Stomach (tissue), 4 donors: ENCODE data around the gene B3GNT3.

Experiments used
- CTCF ChIP-seq, 7 experiments: fragments of 450-650 bp in 4 of 7; fragments of 200-600 bp in 3 of 7; sonication (generic) in 3 of 7; IDR thresholded peaks; one replicate each; pipeline ENCODE4 v1.5.1; 2016 to 2019; ENCODE audit warnings: antibody characterized with exemption in 7 of 7, control low read depth in 2 of 7, mild to moderate bottlenecking in 1 of 7
- EP300 ChIP-seq: sonication (generic); formaldehyde crosslinking; IDR thresholded peaks from one replicate; pipeline ENCODE4 v1.6.1; 2017; ENCODE audit warnings: antibody characterized with exemption
- POLR2A ChIP-seq, 4 donors: fragments of 450-650 bp; IDR thresholded peaks; one replicate each; pipeline ENCODE4 v1.6.1; 2016; ENCODE audit warnings: antibody characterized with exemption in 4 of 4, control low read depth in 2 of 4, mild to moderate bottlenecking in 1 of 4, moderate library complexity in 1 of 4
- POLR2AphosphoS5 ChIP-seq, 3 donors: sonication (generic); formaldehyde crosslinking; IDR thresholded peaks; one replicate each; pipeline ENCODE4 v1.6.1; 2016; ENCODE audit warnings: antibody characterized with exemption in 3 of 3

DNA sequence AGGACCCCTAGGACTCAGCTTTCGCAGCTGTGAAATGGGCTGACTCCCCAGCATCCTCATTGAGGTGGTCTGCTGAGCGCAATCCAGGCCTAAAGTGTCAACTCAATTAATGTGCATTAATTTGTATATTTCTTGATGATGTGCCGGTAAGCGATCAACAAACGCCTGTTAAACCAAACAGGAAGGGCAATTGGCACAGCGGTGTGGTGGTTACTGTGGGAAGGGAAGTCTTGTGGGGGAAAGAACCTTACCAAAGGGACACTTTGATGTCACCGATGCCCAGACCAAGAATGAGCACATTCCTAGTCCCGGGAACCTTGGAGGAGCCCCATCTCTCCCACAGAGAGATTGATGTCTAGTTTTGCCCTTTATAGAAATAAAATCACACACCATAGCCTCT, 51.2 kb downstream of the B3GNT3 start:
- TF ChIP-seq CTCF (IDR thresholded peaks at IDR 0.05): no peak
- no peak for TF ChIP-seq POLR2A (IDR thresholded peaks at IDR 0.05)
- no peak for TF ChIP-seq POLR2AphosphoS5 (IDR thresholded peaks at IDR 0.05)
- TF ChIP-seq EP300: no peak
